Measurements from ENCODE around the gene PPP2R5D. TPM values are rescaled to one million over a fixed set of nuclear protein-coding genes. Genes with fewer than 3 reads are reported as not detected.
A peak's percentile ranks its signal among the peaks of the same experiment; 100 is the strongest.

PPP2R5D gene
- polyA plus RNA-seq, 2 of the 4 experiments (the other 2 are of a cell fraction) = 26.5 to 34.6 TPM

DNA sequence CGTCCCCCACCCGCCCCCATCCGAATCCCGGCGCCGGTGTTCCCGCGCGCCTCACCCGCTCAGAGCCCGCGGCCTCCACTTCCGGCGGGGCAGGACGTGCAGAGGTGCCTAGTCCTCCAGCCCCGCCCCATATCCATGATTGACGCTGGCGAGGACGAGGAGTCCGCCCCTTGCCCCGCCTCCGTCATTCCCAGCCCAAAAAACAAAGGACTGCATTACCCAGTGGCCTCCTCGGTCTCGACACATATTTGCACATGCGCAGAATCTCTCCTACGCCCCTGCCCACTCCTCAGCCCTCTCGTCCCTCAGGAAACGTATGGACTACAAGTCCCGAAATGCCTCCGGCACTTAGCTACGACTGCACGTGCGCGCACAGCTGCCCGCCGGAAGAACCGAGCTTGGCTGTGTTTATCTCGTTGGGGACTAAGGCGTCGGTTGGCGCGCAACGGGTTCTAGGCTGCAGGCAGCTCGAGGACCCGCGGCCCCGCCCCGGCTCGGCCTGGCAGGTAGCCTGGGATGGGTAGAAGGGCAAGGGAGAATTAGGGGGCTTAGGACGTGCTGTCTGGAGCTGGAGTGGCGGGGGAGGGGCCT, 29.6 kb downstream of the PPP2R5D start, which contains the start of the genes KLHDC3 and MEA1 (continued):
- TF ChIP-seq, protein P1, sequence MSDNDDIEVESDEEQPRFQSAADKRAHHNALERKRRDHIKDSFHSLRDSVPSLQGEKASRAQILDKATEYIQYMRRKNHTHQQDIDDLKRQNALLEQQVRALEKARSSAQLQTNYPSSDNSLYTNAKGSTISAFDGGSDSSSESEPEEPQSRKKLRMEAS (IDR thresholded peaks at IDR 0.05) = peak; percentile 57; the same call in 1 of the 2 replicates
- TF ChIP-seq ZNF302 (CRISPR knock-in tag; IDR thresholded peaks at IDR 0.05) (no peak), FOXS1 (CRISPR knock-in tag; IDR thresholded peaks at IDR 0.05) (no peak), JUNB (IDR thresholded peaks at IDR 0.05) (no peak), RNF2 (IDR thresholded peaks at IDR 0.05; ENCODE audit: borderline replicate concordance, low read depth) (no peak), JUN (IDR thresholded peaks at IDR 0.05) (peak in 1 of 2 experiments; percentile 29; a peak in 2 of 5 replicates), HOXB5 (CRISPR knock-in tag; IDR thresholded peaks at IDR 0.05) (no peak)

DNA sequence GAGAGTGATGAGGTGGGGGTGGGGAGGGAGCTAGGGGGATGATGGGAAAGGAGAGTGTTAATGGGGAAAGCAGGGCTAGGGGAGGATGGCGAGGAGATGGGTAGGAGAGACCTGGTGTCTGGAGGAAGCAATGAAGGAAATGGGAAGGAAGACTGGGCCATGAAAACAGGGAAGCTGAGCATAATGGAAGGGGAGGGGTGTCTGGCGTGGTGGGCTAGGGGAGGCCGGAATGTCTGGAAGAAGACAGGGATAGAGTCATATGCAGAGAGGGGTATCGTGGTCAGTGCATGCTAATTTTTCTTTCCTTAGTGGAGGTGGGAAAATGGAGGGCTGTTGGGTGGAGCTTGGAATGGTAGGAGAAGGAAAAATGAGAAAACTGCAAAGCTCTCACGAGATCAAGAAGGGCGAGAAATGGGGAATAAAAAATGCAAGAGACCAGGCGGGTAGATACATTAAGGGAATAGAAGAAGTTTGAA, 30.1 kb downstream of the PPP2R5D start:
- ATAC-seq (peak in 1 of 2 experiments; percentile 11; a peak in 3 of 6 replicates), FAIRE-seq (no peak), DNase-seq (ENCODE audit: low read depth in 1 of 2, low spot score in 1 of 2) (peak in 1 of 2 experiments; percentile 14)
- H3K4me1 ChIP-seq = peaks cover 13% of the 10 kb centered on the region; the same call in 1 of the 3 replicates
- peak overlapping the region; percentile 83 to 91 for H3K27ac ChIP-seq
- CTCF ChIA-PET = interaction anchor here (0.8 kb wide), 1 partner anchor 80 kb away, joined by 3 read pairs; no protein-coding TSS in a partner anchor
- WGBS (ENCODE audit: missing lambda C conversion rate) = 3% methylated on average over 7 of the region's 7 CpGs
- peak overlapping the region; percentile 99 for H3K4me2 ChIP-seq
- H3K4me3 ChIP-seq = peak overlapping the region; percentile 92
- no peak for TF ChIP-seq EHF (CRISPR knock-in tag; IDR thresholded peaks at IDR 0.05)
- TF ChIP-seq ZFP36 (IDR thresholded peaks at IDR 0.05; ENCODE audit: borderline replicate concordance, partially characterized antibody) = no peak
- no peak for TF ChIP-seq RARB (CRISPR knock-in tag; IDR thresholded peaks at IDR 0.05)
- no peak for TF ChIP-seq ZC3H11A (IDR thresholded peaks at IDR 0.05)
- TF ChIP-seq FOXS1 (CRISPR knock-in tag; IDR thresholded peaks at IDR 0.05) = no peak
- TF ChIP-seq NFE2L2 (conservative IDR thresholded peaks at IDR 0.05; ENCODE audit: low read length) = no peak
- TF ChIP-seq ESRRA (IDR thresholded peaks at IDR 0.05; ENCODE audit: borderline replicate concordance, low read length) = no peak
- TF ChIP-seq JUNB (IDR thresholded peaks at IDR 0.05) = no peak
- no peak for TF ChIP-seq HOXB5 (CRISPR knock-in tag; IDR thresholded peaks at IDR 0.05)
- no peak for TF ChIP-seq BHLHE40 (IDR thresholded peaks at IDR 0.05; ENCODE audit: low read depth, low read length)
- TF ChIP-seq RFX5 (IDR thresholded peaks at IDR 0.05) = no peak
- no peak for TF ChIP-seq EP300 (IDR thresholded peaks at IDR 0.05)
- TF ChIP-seq, protein P2, sequence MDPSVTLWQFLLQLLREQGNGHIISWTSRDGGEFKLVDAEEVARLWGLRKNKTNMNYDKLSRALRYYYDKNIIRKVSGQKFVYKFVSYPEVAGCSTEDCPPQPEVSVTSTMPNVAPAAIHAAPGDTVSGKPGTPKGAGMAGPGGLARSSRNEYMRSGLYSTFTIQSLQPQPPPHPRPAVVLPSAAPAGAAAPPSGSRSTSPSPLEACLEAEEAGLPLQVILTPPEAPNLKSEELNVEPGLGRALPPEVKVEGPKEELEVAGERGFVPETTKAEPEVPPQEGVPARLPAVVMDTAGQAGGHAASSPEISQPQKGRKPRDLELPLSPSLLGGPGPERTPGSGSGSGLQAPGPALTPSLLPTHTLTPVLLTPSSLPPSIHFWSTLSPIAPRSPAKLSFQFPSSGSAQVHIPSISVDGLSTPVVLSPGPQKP (IDR thresholded peaks at IDR 0.05; ENCODE audit: low read depth, low read length) = no peak
- no peak for TF ChIP-seq FOSB (CRISPR knock-in tag; IDR thresholded peaks at IDR 0.05)
- no peak for TF ChIP-seq HOXA7 (CRISPR knock-in tag; IDR thresholded peaks at IDR 0.05)
- TF ChIP-seq POLR2A (IDR thresholded peaks at IDR 0.05; ENCODE audit: low read length) = no peak
- no peak for TF ChIP-seq PHF8 (IDR thresholded peaks at IDR 0.05; ENCODE audit: borderline replicate concordance, low read depth)
- no peak for TF ChIP-seq MYC (IDR thresholded peaks at IDR 0.05; ENCODE audit: borderline replicate concordance, low read length)
- no peak for TF ChIP-seq CBX8 (IDR thresholded peaks at IDR 0.05)
- H3K9me3 ChIP-seq = no peaks in the 10 kb centered on the region
- POLR2A ChIA-PET = interaction anchor here (0.5 to 2.4 kb wide), 8 partner anchors 9 to 265 kb away, joined by 3 to 15 read pairs (median 4); partner anchors contain the start of genes CUL7, KLC4, MRPL2 and PPP2R5D

GRCh38 chr6:43016176-43016942, 32.0 kb downstream of the PPP2R5D start:
- Histone ChIP-seq H3K9me3 (no peaks in the 10 kb centered on the region), H3K27ac (no peak overlapping the region), H3K4me2 (no peak overlapping the region), H3K4me3 (no peak overlapping the region), H3K4me1 (peaks cover 18% of the 10 kb centered on the region)
- WGBS (ENCODE audit: missing lambda C conversion rate) = 83% methylated on average over 5 of the region's 7 CpGs
- DNase-seq (ENCODE audit: low read depth in 1 of 2, low spot score in 1 of 2) (no peak), FAIRE-seq (no peak), ATAC-seq (no peak)
- POLR2A ChIA-PET = interaction anchor here (2.4 kb wide), 1 partner anchor 38 kb away, joined by 15 read pairs; the partner anchor contains the start of gene CUL7
- CTCF ChIA-PET = interaction anchor here (0.6 to 1.3 kb wide), 4 partner anchors 13 to 176 kb away, joined by 3 read pairs; no protein-coding TSS in a partner anchor
- TF ChIP-seq HMGXB4 (CRISPR knock-in tag; IDR thresholded peaks at IDR 0.05; ENCODE audit: borderline replicate concordance) (no peak), POLR2AphosphoS2 (conservative IDR thresholded peaks at IDR 0.05; ENCODE audit: low read length) (no peak), RARB (CRISPR knock-in tag; IDR thresholded peaks at IDR 0.05) (no peak), CEBPB (IDR thresholded peaks at IDR 0.05) (no peak), FOSB (CRISPR knock-in tag; IDR thresholded peaks at IDR 0.05) (no peak), TFCP2L1 (CRISPR knock-in tag; IDR thresholded peaks at IDR 0.05) (no peak), FOXS1 (CRISPR knock-in tag; IDR thresholded peaks at IDR 0.05) (no peak)
- TF ChIP-seq, protein P3, sequence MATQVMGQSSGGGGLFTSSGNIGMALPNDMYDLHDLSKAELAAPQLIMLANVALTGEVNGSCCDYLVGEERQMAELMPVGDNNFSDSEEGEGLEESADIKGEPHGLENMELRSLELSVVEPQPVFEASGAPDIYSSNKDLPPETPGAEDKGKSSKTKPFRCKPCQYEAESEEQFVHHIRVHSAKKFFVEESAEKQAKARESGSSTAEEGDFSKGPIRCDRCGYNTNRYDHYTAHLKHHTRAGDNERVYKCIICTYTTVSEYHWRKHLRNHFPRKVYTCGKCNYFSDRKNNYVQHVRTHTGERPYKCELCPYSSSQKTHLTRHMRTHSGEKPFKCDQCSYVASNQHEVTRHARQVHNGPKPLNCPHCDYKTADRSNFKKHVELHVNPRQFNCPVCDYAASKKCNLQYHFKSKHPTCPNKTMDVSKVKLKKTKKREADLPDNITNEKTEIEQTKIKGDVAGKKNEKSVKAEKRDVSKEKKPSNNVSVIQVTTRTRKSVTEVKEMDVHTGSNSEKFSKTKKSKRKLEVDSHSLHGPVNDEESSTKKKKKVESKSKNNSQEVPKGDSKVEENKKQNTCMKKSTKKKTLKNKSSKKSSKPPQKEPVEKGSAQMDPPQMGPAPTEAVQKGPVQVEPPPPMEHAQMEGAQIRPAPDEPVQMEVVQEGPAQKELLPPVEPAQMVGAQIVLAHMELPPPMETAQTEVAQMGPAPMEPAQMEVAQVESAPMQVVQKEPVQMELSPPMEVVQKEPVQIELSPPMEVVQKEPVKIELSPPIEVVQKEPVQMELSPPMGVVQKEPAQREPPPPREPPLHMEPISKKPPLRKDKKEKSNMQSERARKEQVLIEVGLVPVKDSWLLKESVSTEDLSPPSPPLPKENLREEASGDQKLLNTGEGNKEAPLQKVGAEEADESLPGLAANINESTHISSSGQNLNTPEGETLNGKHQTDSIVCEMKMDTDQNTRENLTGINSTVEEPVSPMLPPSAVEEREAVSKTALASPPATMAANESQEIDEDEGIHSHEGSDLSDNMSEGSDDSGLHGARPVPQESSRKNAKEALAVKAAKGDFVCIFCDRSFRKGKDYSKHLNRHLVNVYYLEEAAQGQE (IDR thresholded peaks at IDR 0.05) = no peak
